Epidermal melanocyte (primary cell): ENCODE measurements around the gene SBF1.
A peak's percentile ranks its signal among the peaks of the same experiment; 100 is the strongest.
"Not testable (repeated sequence)": the region's sequence is repeated elsewhere in the genome, so short reads cannot be mapped to it uniquely, and the experiment has no call there.

Experiments used
- DNase-seq: peaks from one replicate; pipeline ENCODE4 v3.0.0; 2011; ENCODE audit warnings: low spot score; ENCODE audit not compliant: insufficient read length

The SBF1 gene

DNA sequence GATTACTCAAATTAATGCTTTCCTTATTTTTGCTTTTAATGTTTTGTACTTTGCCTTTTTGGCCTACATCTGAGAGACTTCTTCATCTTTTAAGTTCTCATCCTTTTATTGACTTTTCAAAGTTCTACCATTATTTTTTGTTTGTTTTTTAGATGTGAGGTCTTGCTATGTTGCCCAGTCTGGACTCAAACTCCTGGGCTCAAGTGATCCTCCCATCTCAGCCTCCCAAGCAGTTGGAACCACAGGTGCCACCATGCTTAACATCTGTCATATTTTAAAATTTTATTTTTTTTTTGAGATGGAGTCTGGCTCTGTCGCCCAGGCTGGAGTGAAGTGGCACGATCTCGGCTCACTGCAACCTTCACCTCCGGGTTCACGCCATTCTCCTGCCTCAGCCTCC, 73.9 kb downstream of the SBF1 start:
- DNase-seq, result no peak

DNA sequence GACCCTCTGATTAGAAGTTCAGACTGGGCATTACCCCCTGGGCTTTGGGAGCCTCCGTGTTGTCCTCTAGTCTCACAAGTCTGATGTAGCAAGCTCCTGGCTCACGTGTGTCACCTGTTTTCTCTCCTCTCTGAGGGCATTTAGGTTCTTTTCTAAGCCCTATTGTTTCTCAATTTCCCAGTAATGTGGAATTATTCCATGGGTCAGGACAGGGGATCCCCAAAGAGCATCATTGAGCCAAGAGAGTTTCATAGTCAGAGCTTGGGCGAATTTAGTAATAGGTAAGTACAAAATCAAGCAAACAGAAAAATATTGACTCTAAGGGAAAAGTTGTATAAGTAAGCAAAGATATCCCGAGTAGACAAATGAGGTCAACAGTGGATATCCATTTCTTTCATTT, 74.4 kb downstream of the SBF1 start:
- DNase-seq, result no peak

GRCh38 chr22:50399751-50400331, 75.0 kb downstream of the SBF1 start:
- peak; percentile 42 for DNase-seq

- no peak for DNase-seq
Observed at GRCh38 chr22:50398831-50399648, 75.8 kb downstream of the SBF1 start.

- DNase-seq, result not testable (repeated sequence)
Observed at GRCh38 chr22:50397371-50398060, 77.3 kb downstream of the SBF1 start.

DNA sequence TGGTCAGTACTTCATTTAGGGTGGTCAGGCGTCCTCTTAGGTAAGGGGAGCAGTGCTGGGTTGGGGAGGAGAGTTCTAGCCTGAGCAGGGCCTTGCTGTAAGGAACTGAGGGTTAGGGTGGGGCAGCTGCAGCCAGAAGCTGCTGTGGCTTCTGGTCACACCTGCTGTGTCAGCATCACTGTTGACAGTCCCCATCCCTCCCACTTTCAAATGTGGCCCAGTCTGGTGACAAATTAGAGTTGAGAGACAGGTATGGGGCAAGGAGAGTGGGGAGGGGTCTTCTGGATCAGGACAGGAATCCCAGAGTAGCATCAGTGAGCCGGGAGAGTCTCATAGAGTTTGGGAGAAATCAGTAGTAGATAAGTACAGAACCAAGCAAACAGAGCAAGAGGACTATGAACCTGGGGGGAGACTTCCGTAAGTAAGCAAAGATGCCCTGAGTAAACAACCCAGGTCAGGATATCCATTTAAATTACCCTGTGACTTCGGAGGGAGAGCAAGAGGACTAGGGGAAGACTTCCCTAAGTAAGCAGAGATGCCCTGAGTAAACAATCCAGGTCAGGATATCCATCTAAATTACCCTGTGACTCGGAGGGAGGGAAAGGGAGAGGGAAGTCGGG, 78.0 kb downstream of the SBF1 start:
- DNase-seq, result no peak
